IPS DF 4.7 (cell line): ENCODE results near the gene NTRK2.
"Not testable (repeated sequence)": the region's sequence is repeated elsewhere in the genome, so short reads cannot be mapped to it uniquely, and the experiment has no call there.

Source experiments
- DNase-seq: peaks from one replicate; pipeline ENCODE4 v3.0.0-alpha.2; 2013; ENCODE audit warnings: low spot score; ENCODE audit errors: extremely low read depth

Gene NTRK2

GRCh38 chr9:84880835-84881234 lies 211.3 kb downstream of the NTRK2 start:
- DNase-seq, result no peak

- no peak for DNase-seq
Observed at GRCh38 chr9:84886866-84887265, 217.3 kb downstream of the NTRK2 start.

DNA sequence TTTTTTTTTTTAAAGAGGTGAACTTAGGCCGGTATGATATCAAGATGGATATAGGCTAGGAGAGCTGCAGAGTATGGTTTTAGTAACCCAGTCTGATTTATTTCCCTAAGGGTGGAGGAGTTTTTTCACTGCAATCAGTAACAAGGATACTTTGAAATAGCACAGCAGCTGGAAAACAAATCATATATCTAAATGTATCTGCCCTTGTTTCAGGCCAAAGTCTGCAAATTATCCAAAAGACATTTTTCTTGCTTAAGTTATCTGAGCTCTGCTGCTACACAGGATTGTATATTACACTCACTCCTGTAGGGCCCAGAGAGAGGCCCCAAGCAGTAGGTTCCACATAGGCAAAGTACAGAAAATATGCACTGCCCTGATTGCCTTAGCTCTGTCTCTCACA lies 222.4 kb downstream of the NTRK2 start:
- DNase-seq, result no peak

GRCh38 chr9:84893419-84894128 lies 224.0 kb downstream of the NTRK2 start:
- DNase-seq, result no peak

GRCh38 chr9:84894859-84895258 lies 225.3 kb downstream of the NTRK2 start:
- no peak for DNase-seq

GRCh38 chr9:84897362-84898094 lies 228.0 kb downstream of the NTRK2 start:
- DNase-seq, result no peak

DNA sequence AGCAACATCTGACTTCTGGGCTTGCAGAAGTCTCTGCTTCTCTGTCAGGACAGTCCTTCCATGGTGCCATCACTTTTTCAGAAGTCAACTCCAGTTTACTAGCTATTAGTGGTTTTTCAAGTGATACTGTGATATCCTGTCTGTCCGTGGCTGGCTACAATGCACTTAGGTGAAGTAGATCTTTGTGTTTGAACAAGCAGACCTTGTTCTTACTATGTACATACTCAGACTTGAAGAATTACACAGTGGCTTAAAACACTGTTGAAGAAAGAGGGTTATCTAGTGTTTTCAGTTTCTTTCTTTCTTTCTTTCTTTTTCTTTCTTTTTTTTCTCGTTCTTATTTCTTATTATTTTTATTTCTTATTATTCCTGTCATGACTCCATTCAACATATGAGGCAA lies 228.7 kb downstream of the NTRK2 start:
- no peak for DNase-seq

DNA sequence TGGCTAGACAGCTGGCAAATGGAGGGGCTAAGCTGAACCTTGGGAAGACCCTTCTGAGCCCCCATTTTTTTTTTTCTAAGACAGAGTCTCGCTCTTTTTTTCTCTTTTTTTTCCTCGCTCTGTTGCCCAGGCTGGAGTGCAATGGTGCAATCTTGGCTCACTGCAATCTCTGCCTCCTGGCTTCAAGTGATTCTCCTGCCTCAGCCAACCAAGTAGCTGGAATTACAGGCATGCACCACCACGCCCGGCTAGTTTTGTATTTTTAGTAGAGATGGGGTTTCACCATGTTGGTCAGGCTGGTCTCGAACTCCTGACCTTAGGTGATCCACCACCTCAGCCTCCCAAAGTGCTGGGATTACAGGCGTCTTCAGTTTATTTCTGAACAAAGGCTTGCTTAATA lies 229.1 kb downstream of the NTRK2 start:
- DNase-seq, result not testable (repeated sequence)

- no peak for DNase-seq
Observed at GRCh38 chr9:84899326-84899725, 229.8 kb downstream of the NTRK2 start.

GRCh38 chr9:84900421-84900820 lies 230.9 kb downstream of the NTRK2 start:
- DNase-seq, result no peak

- DNase-seq, result no peak
Observed at GRCh38 chr9:84903963-84904362, 234.4 kb downstream of the NTRK2 start.

DNA sequence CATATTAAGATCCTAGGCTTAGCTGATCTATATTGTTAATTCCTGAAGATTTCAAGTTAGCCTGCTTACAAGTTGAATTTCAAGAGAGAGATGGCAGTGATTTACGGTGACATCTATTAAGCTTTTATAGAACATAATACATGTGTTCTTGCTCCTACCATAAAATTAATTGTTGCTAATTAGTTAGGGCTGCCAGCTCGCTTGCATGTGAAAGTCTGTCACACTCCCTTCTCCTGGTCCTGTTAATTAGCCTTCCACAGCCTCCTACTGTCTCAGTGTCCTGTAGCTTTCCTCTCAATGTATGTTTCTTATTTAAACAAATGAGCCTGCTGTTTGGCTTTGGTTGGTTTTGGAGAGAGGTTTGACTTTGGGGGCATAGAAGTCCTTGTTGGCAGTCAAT lies 247.2 kb downstream of the NTRK2 start:
- no peak for DNase-seq

DNA sequence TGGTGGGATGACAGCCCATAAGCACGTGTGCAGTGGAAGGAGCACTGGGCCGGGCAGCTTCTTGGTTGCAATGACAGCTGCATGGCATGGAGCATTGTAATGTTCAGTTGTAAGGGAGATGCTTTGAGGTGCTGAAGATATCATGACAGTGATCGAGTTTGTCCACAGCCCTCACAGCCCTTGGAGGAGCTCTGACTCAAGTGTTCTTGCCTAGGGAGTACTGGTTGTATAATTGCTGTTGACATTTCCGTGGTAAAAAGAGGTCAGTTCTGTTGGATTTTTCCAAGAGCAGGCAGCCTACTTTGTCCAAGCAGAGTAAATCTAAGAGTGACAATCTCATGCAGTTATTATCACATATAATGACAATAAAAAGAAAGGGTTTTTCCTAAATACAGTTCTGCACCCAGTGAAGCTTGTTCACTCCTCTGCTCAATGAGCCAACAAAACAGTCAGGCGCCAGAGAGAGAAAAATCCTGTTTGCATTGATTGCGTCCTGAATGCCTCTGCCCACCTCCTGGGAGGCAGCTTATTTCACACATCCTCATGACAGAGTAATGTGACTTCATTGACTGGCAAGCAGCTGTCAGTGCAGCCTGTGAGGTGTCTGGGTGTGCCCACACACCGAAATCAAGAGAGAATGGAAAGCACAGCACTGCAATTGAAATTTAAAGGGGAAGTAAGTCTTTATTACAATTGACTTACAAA lies 248.0 kb downstream of the NTRK2 start:
- no peak for DNase-seq

DNA sequence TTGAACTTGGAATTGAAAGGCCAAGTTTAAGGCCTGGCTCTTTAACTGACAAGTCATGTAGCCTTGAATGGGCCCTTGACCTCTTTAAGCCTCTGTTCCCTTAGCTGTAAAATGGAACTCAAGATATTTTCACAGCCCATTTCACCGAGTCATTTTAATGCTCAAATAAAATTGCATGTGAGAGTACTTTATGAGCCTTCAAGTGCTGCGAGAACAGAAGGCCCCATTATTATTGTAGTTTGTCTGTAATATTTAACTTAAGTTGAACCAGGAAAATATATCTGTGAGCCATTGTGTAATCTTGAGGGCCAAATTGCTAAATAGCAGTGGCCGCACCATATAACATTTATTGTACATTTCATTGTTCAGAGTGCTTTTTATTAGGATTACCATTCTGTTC lies 249.9 kb downstream of the NTRK2 start:
- no peak for DNase-seq

DNA sequence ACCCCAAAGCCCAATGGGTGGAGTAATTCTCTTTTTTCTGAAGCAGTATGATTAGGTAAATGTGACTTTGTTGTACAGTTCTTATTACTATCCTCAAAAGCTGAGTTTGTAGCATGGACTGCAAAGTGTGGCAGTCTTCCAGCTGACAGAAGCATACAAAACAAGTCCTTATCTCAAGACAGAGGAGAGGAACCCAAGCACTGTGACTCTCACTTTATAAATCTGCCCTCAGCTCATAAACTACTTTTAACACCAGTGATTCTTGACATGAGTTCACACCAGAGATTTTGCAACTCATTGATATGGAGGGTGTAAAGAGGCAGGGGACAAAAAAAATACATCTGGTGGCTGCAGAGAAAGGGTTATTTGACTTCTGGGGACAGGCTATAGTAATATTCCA lies 251.6 kb downstream of the NTRK2 start:
- DNase-seq, result no peak

- DNase-seq, result no peak
Observed at GRCh38 chr9:84922051-84922450, 252.5 kb downstream of the NTRK2 start.

DNA sequence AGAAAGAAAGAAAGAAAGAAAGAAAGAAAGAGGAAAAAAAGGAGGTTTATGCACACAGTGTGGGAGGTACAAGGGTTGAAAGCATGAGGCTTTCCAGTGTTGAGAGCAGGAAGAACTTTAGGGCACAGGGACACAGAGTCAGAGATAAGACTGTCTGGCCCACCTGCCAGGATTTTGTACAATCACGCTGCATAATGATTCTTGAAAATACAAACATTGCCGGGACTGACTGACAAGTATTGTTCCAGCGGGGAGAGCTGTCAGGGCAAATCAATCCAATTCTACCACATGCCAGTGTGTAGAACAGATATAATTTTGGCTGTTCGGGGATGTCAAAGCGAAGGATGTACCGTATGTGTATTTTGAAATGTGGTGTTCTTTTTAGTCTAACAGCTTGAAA lies 254.7 kb downstream of the NTRK2 start:
- no peak for DNase-seq

DNA sequence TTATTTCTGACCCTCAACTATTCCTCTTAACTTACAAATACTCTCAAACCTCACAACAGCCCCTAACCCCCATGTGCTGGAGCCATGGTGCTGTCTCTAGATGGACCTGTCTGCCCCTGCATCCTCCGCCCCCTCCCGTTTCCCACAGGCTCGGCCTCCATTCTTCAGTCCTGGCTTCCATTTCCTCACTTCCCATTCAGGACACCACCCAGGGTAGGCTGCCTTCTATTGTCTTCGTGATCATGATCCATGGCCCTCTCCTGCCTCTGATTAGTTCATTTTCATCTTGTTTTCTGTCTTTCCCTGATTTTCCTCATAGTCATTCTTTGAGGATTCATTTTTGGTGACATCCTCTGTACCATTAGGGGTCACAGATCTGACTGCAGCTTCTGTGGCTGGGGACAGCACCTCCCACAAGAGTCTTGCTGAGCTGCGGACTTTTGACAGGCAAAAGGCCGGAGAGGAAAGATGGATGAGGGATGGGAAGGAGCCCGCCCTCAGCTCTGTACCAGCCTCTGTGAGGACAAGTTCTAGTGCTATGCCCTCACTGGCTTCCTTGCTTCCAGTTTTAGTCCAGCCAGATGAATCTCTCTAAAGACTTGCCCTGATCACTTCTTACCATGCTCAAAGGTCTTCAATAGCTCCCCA lies 255.8 kb downstream of the NTRK2 start:
- no peak for DNase-seq

DNA sequence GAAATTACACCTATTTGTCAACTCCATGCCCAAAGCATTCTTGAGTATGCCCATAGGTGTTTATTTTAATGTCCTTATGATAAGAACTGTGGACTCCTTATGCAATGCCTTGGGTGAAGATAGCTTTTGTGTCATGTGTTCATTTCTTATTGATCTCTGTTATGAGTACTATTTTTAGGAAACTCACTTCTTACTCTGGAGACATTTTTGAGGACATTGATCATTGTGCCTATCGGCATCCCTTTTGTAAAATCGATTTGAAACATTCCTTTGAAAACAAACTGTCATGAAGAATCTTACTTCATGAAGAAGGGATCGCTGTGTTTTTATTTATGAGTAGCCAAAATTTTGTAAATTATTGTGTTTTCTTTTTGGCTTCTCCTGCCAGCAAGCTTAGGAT lies 257.3 kb downstream of the NTRK2 start:
- no peak for DNase-seq

- DNase-seq, result no peak
Observed at GRCh38 chr9:84928419-84928818, 258.9 kb downstream of the NTRK2 start.

GRCh38 chr9:84929068-84929467 lies 259.5 kb downstream of the NTRK2 start:
- no peak for DNase-seq

- DNase-seq, result no peak
Observed at GRCh38 chr9:84932915-84933527, 263.5 kb downstream of the NTRK2 start.
